ENCODE results near the gene CMSS1.
"Not testable (repeated sequence)": the region's sequence is repeated elsewhere in the genome, so short reads cannot be mapped to it uniquely, and the experiment has no call there.

Gene CMSS1

GRCh38 chr3:100033184-100033583 is 215.5 kb downstream of the CMSS1 start:
- DNase-seq, result no peak

DNA sequence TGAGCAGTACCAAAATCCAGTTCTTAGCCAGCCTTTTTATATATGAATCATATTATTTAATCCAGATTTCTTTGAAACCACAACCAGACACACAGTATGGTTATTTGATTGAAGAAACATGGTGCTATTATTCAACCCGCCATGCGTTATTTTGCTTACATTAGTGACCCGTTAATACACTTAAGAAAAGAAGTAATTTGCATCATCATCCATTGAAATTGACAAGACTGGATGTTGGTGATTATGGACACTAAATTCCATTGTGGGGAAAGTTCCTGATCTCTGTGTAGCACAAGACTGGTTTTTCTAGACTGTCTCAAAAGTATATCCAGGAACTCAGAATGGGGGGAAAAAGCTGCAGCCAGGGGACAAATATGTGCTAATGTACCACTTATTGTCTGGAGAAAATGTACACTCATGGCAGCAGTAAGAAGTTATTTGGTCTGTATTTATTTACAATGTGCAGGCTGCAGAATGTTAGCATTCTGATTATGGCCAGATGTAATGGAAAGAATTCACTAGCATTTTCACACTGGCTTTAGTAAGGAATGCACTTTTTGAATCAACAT is 216.3 kb downstream of the CMSS1 start:
- no peak for DNase-seq

DNA sequence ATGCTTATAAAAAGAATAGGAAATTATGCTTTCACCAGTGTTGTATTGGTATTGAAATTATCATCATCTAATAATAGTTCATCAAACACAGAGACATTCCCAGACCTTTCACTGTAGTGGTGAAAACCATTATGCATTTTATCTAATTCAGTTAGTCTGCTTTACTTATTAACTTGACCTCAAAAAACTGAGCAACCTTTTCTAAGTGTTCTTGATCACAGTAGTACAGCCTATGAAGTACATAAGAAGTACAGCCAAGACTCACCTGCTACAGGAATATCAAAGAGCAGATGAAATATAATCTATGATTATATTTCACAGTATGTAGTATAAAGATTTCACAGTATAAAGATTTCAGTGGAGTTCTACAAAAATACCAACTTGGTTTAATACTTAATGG is 221.4 kb downstream of the CMSS1 start:
- DNase-seq, result no peak

DNA sequence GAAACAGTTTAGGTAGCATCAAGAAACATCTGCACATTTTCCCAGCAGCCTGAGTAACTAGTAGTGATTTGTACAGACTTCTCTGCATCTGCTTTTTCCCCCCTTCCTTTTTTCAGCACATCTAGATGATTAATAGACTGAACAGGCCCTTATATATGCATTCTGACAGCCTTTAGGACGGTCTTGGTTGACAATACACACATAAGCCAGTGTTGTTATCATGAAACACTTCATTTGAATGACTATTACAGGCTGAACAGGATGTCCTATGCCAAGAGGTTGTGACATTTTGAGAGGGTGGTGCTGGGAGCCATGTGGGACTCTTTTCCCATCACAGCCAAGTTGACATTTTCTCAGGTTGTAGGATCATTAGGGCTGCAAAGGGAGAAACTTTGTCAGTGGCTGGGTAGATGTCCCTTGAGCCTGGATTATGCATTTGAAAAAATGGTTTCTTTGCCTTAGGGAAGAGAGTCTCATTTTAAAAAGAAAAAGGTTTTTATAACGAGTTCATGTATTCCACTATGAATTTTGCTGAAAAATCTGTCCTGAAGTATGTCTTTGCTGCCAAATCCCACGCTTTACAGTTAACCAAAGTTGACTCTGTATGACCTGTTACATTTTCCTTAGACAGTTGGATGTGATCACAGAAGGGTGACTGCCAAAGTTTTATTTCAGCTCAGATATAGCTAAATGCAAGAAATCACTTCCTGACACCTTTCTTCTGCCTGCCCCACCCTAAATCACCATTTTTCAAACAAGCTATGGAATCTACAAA is 223.0 kb downstream of the CMSS1 start:
- DNase-seq, result no peak

GRCh38 chr3:100041328-100041749 is 223.7 kb downstream of the CMSS1 start:
- no peak for DNase-seq

DNA sequence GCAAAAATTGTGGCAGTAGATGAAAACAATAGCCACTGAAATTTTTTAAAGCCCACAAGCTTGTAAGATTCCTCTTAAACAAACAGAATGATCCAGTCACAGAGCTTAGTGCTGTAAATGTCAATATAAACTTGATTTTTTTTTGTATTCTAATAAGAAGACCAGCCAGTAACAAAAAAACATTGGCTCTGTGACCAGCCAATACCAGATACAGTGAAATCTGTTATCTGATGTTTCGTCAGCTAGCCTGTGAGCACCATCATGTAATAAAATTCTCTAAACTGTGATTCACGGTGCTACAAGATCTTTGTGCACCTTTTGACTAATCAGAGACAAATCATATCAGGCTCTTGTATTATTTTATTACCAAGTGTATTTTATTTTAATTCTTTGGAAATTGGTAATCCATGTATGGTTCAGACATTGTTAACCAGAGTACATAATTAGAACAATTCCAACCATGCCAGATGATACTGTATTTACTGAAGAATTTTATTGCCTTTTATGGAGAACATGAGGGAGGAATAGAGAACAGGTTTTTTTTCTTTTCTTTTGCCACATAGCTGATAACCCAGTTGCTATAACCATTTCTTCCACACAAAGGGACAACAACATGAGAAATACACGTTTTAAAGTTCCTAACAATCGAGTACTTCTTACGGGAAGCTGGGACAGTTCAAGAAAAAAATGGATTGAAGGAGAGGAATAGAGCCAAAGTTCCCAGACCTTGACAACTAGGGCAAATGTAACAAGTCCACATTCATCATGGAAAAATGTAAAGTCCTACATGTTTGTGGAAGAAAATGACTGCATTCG is 224.7 kb downstream of the CMSS1 start:
- DNase-seq, result no peak

GRCh38 chr3:100043271-100043670 is 225.6 kb downstream of the CMSS1 start:
- DNase-seq, result peak; percentile 28

- peak; percentile 81 for DNase-seq
Measured at GRCh38 chr3:100044369-100044768, 226.7 kb downstream of the CMSS1 start.

DNA sequence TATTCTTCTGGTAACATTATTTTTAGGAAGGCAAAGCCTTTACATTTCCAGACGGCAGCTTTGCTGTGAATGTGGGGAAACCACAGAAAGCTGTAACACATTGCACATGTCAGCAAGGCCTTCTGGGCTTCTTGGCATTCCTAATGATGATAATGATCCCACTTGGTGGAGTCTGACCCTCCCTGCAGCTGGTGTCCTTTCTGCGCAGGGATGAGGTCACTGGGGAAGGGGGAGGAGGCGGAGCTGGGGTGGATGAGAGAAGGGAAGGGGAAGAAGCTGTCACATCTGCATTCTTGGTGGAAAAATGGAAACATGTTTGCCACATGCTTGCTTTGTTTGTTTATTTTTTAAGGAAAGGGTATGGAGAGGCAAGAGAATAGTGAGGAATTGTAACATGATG is 228.0 kb downstream of the CMSS1 start:
- DNase-seq, result peak; percentile 64

DNA sequence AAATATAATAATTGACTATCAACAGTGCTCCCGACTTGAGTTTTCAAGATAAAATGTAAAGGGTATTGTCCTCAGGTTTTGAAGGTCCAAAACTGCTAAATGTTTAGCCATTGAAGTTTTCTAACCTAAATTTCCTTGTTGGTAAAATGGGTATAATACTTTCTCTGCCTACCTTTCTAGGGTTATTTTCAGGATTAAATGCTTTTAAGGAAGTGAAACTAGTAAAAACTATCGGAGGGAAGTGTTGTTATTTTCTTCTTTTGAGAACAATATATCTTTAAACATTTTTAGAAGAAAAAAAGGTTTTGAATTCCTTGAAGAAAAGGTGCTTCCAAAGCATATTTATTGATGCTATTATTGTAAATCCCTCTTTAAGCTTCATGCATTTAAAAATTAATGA is 229.3 kb downstream of the CMSS1 start:
- no peak for DNase-seq

DNA sequence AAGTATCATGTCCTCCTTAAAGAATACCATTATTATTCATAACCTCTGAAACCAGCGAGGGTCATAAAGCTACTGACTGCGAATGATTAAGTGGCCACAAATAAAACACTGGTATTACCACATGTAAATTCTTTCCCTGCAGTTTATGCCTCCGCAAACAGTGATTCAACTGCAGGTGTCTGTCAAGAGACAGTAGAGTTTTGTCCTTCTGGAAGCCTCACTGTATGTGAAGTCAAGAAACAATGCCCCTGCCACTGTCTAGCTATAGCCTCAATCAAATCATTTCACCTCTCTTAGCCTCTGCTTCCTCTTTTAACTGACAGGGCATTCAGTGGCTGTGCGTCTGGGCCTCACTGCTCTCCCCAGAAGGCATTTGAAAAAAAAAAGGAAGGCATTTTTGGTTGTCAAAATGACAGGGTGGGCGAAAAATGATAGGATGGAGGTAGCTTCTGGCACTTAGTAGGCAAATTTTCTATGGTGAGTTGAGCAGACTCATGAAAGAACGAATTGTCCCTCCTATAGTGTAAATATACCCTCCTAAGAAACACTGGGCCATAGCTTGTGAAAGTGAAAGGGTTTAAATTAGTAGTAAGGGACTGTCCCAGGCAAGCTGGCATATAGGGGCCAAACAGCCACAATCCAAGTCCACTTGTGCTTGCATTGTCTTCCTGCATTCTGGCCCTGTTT is 229.9 kb downstream of the CMSS1 start:
- DNase-seq, result peak; percentile 72

- DNase-seq, result no peak
Measured at GRCh38 chr3:100048248-100048647, 230.6 kb downstream of the CMSS1 start.

GRCh38 chr3:100051513-100051912 is 233.9 kb downstream of the CMSS1 start:
- DNase-seq, result not testable (repeated sequence)

DNA sequence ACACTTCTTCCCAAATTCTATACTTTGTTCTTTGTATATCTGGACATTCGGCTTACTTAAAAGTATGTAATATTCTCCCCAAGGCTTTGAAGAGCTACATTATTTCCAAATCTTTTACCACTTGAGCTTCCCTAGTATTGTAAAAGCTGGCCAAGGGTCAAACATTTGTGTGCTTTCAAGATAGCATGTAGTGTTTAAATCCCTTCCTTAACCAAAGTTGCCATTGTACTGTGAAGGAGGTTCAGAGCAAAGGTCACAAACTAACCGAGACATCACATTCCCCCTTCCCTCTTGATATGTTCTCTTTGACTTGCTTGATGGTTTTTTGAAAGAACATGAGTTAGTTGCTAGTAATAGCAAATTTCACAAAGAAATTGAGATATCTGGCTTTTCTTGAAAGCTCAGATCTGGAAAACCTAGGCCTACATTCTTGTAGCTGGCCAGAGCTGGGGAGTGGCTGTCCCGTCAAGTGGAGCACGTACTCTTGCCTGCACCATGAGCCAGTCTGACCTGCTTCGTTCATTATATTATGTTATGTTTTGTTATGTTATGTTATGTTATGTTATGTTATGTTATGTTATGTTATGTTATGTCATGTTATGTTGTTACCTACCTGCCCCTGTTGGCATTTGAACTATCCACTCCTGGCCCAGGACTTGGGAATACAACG is 236.4 kb downstream of the CMSS1 start:
- DNase-seq, result no peak

DNA sequence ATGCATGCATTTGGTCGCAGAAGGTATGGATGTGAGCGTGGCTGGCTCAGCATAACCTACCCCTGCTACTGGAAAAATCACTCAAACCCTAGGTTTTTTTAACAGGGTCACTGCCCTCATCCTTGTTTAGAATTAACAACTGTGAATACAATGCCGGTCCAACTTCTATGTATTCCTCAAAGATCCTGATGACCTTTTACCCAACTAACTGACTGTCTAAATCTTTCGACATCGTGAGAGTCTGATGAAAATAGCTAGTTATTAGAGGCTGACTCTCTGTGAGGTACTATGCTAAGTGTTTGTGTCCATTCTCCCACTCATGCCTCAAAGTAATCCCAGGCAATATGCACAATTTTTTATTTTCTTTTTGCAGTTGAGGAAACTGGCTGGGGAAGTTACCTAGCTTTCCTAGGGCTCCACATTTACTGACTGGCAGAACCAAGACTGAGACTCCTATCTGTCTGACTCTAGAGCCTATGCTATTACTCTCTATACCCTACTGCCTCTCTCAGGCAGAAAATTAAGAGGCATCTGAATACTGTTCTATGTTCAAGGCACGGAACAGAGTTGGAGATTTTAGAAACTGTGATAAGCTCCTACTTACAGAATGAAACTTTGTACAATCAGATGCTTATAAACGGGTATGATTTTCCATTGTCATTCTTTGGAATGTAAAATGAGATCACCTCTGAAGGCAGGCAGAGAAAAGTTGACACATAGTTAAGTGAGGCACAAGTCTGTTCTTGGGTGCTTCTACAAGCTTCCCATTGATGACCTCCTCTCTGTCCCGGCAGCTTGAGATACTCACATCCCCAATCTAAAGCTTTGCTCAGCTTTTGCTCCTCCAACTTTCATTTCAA is 240.3 kb downstream of the CMSS1 start:
- DNase-seq, result no peak

DNA sequence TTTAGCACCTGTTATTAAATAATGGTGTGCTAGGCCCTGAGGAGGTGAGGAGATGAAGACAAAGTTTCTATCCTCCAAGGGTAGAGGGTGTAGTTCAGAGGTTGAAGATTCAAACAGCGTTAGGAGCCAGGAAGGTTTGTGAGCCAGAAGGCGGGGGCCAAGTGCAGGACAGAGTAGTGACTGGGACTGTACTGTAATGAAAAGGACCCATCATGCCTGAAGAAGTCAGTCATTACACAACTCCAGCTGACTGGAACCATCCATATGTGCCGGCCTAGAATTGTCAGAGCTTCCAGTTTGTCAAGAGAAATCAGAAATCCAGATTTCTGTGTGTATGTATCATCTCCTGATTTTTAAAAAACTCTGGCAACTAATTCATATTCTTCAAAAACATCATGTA is 241.8 kb downstream of the CMSS1 start:
- no peak for DNase-seq

DNA sequence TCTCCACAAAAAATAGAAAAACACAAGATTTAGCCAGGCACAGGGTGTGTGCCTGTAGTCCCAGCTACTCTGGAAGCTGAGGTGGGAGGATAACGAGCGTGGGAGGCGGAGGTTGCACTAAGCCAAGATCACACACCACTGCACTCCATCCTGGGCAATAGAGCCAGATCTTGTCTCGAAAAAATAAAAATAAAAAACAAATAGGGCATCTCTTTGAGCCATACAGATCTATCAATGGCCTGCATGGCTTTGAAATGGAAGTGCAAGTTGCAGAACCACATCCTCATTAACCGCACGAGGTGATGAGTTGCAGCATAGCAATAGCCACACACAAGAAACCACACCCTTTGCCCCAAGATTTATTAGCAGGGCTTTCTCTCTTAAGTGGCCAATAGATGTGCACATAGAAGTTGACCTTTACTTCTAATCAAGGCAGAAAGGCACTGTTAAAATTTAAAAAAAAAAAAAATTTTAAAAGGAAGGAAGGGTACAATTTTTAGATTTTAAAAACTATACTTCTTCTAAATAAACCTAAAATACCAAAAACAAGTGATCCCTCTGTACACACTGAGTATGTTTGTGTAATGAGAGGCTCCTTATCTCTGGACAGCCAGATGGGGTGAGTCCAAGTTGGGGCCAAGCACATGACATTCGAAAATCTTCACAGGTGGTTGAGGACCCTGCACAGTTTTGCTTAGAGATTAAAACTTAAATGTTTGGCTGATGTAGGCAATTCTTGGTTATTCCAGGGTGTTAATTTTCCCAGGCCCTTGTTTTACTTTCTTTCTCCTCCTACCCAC is 243.2 kb downstream of the CMSS1 start:
- DNase-seq, result peak; percentile 19

- DNase-seq, result no peak
Measured at GRCh38 chr3:100062665-100063064, 245.0 kb downstream of the CMSS1 start.

- no peak for DNase-seq
Measured at GRCh38 chr3:100063929-100064461, 246.3 kb downstream of the CMSS1 start.

- DNase-seq, result no peak
Measured at GRCh38 chr3:100067589-100067988, 249.9 kb downstream of the CMSS1 start.

- peak; percentile 56 for DNase-seq
Measured at GRCh38 chr3:100068826-100069225, 251.2 kb downstream of the CMSS1 start.
